CD4-positive, alpha-beta T cell treated with Interleukin-6 for 4 hours (primary cell): ENCODE data around the gene NEUROG2.

ENCODE experiments used
- DNase-seq: peaks from one replicate; pipeline ENCODE4 v3.0.0-alpha.2; 2020; ENCODE audit warnings: mixed read lengths

NEUROG2 gene

DNA sequence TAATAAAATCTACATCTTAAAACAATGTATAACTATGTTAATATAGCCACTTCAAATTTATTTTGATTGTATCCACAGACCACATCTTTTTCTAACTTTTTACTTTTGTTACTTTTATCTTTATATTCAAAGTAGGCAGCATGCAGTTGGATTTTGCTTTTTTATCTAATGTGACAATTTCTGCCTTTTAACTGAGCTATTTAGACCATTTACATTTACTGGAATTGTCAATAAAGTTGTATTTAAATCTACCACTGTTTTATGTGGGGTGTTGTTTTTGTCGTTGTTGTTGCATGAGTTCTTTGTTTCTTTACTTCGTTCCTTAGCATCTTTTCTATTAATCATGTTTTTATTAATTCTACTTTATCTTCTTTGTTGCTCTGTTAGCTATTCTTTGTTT lies 42.0 kb downstream of the NEUROG2 start:
- DNase-seq: no peak

DNA sequence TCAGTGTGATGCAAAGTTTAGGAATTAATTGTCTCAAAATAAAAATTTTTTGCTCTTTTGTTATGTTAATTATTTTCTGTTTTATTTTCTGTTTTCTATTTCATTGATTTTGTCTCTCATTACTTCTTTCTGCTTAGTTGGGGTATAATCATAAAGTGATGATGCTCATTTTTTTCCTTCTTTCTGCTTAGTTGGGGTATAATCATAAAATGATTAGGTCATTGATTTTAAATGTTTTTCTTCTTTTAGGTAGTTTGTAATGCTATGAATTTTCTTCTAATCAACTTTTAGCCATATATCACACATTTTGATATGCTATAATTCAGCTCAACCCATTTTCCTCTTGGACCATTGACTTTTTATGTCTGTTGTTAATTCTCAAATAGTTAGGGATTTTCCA lies 43.7 kb downstream of the NEUROG2 start:
- no peak for DNase-seq
